RWPE2 (cell line): Measurements from ENCODE around the gene C5orf63.
"Not testable (repeated sequence)": the region's sequence is repeated elsewhere in the genome, so short reads cannot be mapped to it uniquely, and the experiment has no call there.

Experiments used
- ATAC-seq: fragments of 200-7000 bp; cut with Tn5 transposase; 3 replicates; pipeline ENCODE4 v1.9.1; 2021; ENCODE audit warnings: low read depth
- DNase-seq: peaks from one replicate; pipeline ENCODE4 v3.0.0-alpha.2; 2020; ENCODE audit warnings: low spot score
- H3K27ac ChIP-seq: fragments of 450-650 bp; 2 replicates; pipeline ENCODE4 v1.5.1; 2017; ENCODE audit warnings: mild to moderate bottlenecking; ENCODE audit not compliant: poor library complexity, severe bottlenecking
- H3K27me3 ChIP-seq: fragments of 250-450 bp; sonication (Bioruptor Pico); 2 replicates; pipeline ENCODE4 v1.5.1; 2021; ENCODE audit warnings: mild to moderate bottlenecking, moderate library complexity; ENCODE audit not compliant: insufficient read depth, poor library complexity, severe bottlenecking
- H3K36me3 ChIP-seq: fragments of 250-450 bp; sonication (Bioruptor Pico); 2 replicates; pipeline ENCODE4 v1.5.1; 2020; ENCODE audit warnings: low read depth, mild to moderate bottlenecking, moderate library complexity
- H3K4me1 ChIP-seq: fragments of 250-450 bp; sonication (Bioruptor Pico); 2 replicates; pipeline ENCODE4 v1.5.1; 2021; ENCODE audit warnings: mild to moderate bottlenecking, moderate library complexity; ENCODE audit not compliant: insufficient read depth, poor library complexity, severe bottlenecking
- H3K4me3 ChIP-seq: fragments of 250-450 bp; sonication (Bioruptor Pico); 2 replicates; pipeline ENCODE4 v1.5.1; 2021; ENCODE audit warnings: mild to moderate bottlenecking, moderate library complexity; ENCODE audit not compliant: severe bottlenecking
- H3K9me3 ChIP-seq: fragments of 250-450 bp; sonication (Bioruptor Pico); 2 replicates; pipeline ENCODE4 v1.5.1; 2021; ENCODE audit warnings: mild to moderate bottlenecking, moderate library complexity; ENCODE audit not compliant: severe bottlenecking
- TF ChIP-seq, protein P1 (sequence below): fragments of 450-650 bp; IDR thresholded peaks from one replicate; pipeline ENCODE4 v1.5.1; 2017; ENCODE audit warnings: mild to moderate bottlenecking, moderate library complexity; ENCODE audit not compliant: poor library complexity, severe bottlenecking

Gene C5orf63

GRCh38 chr5:127010362-127010761 lies 62.9 kb downstream of the C5orf63 start:
- TF ChIP-seq, protein P1, sequence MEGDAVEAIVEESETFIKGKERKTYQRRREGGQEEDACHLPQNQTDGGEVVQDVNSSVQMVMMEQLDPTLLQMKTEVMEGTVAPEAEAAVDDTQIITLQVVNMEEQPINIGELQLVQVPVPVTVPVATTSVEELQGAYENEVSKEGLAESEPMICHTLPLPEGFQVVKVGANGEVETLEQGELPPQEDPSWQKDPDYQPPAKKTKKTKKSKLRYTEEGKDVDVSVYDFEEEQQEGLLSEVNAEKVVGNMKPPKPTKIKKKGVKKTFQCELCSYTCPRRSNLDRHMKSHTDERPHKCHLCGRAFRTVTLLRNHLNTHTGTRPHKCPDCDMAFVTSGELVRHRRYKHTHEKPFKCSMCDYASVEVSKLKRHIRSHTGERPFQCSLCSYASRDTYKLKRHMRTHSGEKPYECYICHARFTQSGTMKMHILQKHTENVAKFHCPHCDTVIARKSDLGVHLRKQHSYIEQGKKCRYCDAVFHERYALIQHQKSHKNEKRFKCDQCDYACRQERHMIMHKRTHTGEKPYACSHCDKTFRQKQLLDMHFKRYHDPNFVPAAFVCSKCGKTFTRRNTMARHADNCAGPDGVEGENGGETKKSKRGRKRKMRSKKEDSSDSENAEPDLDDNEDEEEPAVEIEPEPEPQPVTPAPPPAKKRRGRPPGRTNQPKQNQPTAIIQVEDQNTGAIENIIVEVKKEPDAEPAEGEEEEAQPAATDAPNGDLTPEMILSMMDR = no peak
- ATAC-seq (no peak), DNase-seq (no peak)
- H3K27me3 ChIP-seq = no peaks in the 10 kb centered on the region
- H3K36me3 ChIP-seq = no peaks in the 10 kb centered on the region
- no peak overlapping the region for H3K4me3 ChIP-seq
- no peak overlapping the region for H3K27ac ChIP-seq
- H3K9me3 ChIP-seq = no peaks in the 10 kb centered on the region
- H3K4me1 ChIP-seq = no peaks in the 10 kb centered on the region

- TF ChIP-seq, protein P1 = no peak
- H3K4me3 ChIP-seq = no peak overlapping the region
- H3K4me1 ChIP-seq = no peaks in the 10 kb centered on the region
- no peak for ATAC-seq
- H3K36me3 ChIP-seq = no peaks in the 10 kb centered on the region
- no peak for DNase-seq
- no peak overlapping the region for H3K27ac ChIP-seq
- H3K9me3 ChIP-seq = no peaks in the 10 kb centered on the region
- H3K27me3 ChIP-seq = no peaks in the 10 kb centered on the region
Observed at GRCh38 chr5:127009784-127010183, 63.5 kb downstream of the C5orf63 start.

DNA sequence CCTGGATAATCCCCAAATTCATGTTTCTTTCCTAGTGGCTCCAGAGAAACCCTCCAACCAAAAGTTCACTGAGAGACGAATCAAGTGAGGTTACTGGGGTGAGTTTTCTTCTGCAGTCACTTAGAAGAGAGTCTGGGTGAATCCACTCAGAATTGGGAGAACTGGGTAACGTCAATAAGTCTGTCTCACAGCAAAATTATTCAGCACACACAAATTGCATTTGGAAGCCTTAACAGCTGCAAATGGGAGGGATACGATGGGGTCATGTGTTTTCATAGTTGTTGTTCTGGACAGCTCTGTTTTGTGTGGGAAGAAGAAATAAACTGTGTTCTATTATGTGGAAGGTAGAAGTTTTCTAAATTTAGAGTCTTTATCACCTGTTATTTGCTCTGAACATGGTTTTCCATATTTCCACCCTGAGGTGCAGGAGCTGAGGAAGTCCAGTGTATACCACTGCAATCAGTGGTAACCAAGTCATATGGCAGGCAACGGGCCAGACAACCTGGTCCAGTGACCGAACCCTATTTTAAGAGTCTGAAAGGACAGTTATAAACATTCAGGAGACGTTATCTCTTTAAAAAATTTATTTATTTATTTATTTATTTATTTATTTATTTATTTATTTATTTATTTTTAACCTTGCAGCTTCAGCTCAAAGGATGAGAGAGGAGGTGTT lies 64.9 kb downstream of the C5orf63 start:
- Histone ChIP-seq H3K27ac (no peak overlapping the region), H3K4me3 (no peak overlapping the region), H3K36me3 (no peaks in the 10 kb centered on the region), H3K9me3 (no peaks in the 10 kb centered on the region), H3K4me1 (no peaks in the 10 kb centered on the region), H3K27me3 (no peaks in the 10 kb centered on the region)
- no peak for DNase-seq
- ATAC-seq = no peak
- TF ChIP-seq, protein P1 = no peak

DNA sequence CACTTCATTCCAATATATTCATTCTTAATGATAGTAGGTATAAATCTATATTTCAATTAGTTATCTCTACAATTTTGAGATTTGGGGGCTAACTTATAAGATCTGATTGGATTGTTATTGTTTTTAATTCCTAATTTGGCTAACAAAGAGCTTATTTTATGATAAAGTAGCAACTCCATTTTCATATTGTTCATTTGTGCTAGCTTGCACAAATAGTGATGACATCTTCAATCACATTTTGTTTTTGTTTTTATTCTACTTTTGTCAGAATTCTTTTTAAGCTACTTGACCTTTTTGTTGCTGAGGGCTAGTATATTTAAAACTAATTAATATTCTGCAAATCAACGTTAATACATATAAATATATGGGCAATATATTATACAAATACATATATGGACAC lies 65.8 kb downstream of the C5orf63 start:
- Histone ChIP-seq H3K36me3 (no peaks in the 10 kb centered on the region), H3K4me1 (no peaks in the 10 kb centered on the region), H3K4me3 (no peak overlapping the region), H3K27me3 (no peaks in the 10 kb centered on the region), H3K9me3 (no peaks in the 10 kb centered on the region), H3K27ac (no peak overlapping the region)
- TF ChIP-seq, protein P1 = no peak
- no peak for ATAC-seq
- no peak for DNase-seq

DNA sequence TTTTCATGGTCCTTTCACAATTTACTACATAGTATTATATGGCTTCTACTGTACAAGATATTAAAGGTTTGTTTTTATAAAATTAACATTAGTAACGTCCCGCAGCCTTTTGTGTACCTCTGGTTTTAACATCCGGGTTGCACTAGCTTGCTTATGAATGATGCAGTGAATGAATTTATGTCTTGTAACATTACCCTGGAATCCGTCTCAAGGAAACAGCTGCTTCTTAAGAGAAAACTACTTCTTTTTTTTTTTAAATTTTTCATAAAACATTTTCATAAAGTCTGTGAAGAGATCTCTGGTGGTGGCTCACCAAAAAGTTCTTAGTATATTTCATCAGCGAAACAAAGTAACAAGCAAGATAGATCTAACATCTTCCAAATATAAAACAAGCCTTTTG lies 66.6 kb downstream of the C5orf63 start:
- no peak for DNase-seq
- H3K27me3 ChIP-seq = no peaks in the 10 kb centered on the region
- H3K4me3 ChIP-seq = no peak overlapping the region
- no peaks in the 10 kb centered on the region for H3K9me3 ChIP-seq
- H3K27ac ChIP-seq = no peak overlapping the region
- TF ChIP-seq, protein P1 = no peak
- ATAC-seq = no peak
- no peaks in the 10 kb centered on the region for H3K4me1 ChIP-seq
- H3K36me3 ChIP-seq = no peaks in the 10 kb centered on the region

DNA sequence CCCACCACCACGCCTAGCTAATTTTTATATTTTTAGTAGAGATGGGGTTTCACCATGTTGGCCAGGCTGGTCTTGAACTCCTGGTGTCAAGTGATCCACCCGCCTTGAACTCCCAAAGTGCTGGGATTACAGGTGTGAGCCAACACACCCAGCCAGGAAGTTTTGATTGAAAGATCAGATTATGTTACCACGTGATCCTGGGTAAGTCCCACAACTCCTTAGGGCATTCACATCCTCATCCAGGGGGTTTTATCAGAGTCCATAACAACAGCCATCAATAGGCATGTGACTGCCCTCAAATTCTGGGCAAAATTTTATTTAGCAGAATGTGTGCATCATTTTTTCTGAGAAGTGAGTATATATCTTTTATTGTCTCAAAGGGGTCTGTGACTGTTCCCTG lies 68.0 kb downstream of the C5orf63 start:
- H3K27ac ChIP-seq = not testable (repeated sequence)

More for the DNA sequence above, 68.0 kb downstream of the C5orf63 start:
- H3K4me3 ChIP-seq, H3K4me1 ChIP-seq, DNase-seq, ATAC-seq, H3K27me3 ChIP-seq, H3K9me3 ChIP-seq, H3K36me3 ChIP-seq: not testable (repeated sequence)
